ENCODE measurements around the gene RASGRF1.

RASGRF1 gene

DNA sequence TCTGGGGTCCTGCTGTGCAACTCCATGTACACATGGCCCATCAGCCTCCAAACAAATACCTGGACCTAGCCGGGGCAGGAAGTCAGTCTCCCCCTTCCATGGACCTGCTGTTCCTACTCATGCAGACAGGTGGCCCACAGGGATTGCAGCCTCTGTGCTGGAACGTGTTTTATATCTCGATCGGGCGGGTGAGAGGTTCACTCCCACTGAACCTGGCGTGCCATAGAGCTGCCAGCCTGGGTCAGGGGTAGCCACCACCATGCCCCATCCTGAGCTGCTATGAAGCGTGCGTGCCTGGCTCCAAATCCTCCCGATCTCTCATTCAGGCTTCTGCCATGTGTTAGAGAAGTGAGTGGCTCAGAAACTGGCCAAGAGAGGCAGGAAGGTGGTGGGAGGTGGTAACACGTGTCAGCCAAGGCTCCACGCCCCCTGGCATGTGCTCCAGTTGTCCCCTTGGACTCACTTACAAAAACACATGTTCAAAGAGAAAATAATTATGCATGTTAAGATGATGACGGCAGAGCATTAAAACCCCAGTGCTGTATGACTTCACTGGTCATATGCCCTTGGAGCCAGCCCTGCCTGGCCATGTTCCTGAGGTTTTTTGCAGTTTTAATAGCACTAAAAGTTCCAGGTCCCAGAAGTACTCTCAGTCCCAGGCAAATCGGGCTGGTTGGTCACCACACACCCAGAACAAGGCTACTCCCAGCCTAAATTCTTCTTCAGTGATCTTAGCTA is 176.4 kb downstream of the RASGRF1 start (continued):
- TF ChIP-seq, protein P1, sequence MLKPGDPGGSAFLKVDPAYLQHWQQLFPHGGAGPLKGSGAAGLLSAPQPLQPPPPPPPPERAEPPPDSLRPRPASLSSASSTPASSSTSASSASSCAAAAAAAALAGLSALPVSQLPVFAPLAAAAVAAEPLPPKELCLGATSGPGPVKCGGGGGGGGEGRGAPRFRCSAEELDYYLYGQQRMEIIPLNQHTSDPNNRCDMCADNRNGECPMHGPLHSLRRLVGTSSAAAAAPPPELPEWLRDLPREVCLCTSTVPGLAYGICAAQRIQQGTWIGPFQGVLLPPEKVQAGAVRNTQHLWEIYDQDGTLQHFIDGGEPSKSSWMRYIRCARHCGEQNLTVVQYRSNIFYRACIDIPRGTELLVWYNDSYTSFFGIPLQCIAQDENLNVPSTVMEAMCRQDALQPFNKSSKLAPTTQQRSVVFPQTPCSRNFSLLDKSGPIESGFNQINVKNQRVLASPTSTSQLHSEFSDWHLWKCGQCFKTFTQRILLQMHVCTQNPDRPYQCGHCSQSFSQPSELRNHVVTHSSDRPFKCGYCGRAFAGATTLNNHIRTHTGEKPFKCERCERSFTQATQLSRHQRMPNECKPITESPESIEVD (tag by site-specific recombination; IDR thresholded peaks at IDR 0.05), result no peak
- TF ChIP-seq ZFHX2 (tag by site-specific recombination; conservative IDR thresholded peaks at IDR 0.05) (peak; percentile 29; the same call in 1 of the 2 replicates), ZBTB21 (tag by site-specific recombination; IDR thresholded peaks at IDR 0.05) (no peak), ZBTB17 (tag by site-specific recombination; IDR thresholded peaks at IDR 0.05) (0 out of 2 replicates have a peak, but pooled peaks have one; percentile 26), ZNF600 (tag by site-specific recombination; IDR thresholded peaks at IDR 0.05) (peak; percentile 91), ZNF24 (tag by site-specific recombination; IDR thresholded peaks at IDR 0.05) (no peak), ZNF610 (tag by site-specific recombination; IDR thresholded peaks at IDR 0.05; ENCODE audit: borderline replicate concordance) (no peak), ZNF585B (tag by site-specific recombination; IDR thresholded peaks at IDR 0.05) (no peak), YY1 (tag by site-specific recombination; IDR thresholded peaks at IDR 0.05) (no peak), ZNF394 (tag by site-specific recombination; IDR thresholded peaks at IDR 0.05; ENCODE audit: borderline replicate concordance) (no peak), MEIS1 (CRISPR knock-in tag; IDR thresholded peaks at IDR 0.05; ENCODE audit: borderline replicate concordance) (no peak), KLF7 (tag by site-specific recombination; IDR thresholded peaks at IDR 0.05; ENCODE audit: borderline replicate concordance) (no peak), ZIC2 (tag by site-specific recombination; IDR thresholded peaks at IDR 0.05) (no peak), ZNF560 (tag by site-specific recombination; IDR thresholded peaks at IDR 0.05; ENCODE audit: borderline replicate concordance) (no peak), WT1 (tag by site-specific recombination; IDR thresholded peaks at IDR 0.05) (no peak), ZNF335 (tag by site-specific recombination; conservative IDR thresholded peaks at IDR 0.05) (no peak), SP7 (tag by site-specific recombination; IDR thresholded peaks at IDR 0.05) (0 out of 2 replicates have a peak, but pooled peaks have one; percentile 24), ZBTB8A (tag by site-specific recombination; IDR thresholded peaks at IDR 0.05) (no peak), ZNF837 (tag by site-specific recombination; IDR thresholded peaks at IDR 0.05) (no peak), OSR2 (tag by site-specific recombination; IDR thresholded peaks at IDR 0.05) (no peak), ZNF302 (tag by site-specific recombination; IDR thresholded peaks at IDR 0.05; ENCODE audit: low read depth) (no peak), SP2 (tag by site-specific recombination; IDR thresholded peaks at IDR 0.05) (no peak), GLI2 (tag by site-specific recombination; IDR thresholded peaks at IDR 0.05; ENCODE audit: borderline replicate concordance, low read depth) (no peak), ZFP41 (tag by site-specific recombination; IDR thresholded peaks at IDR 0.05; ENCODE audit: borderline replicate concordance) (no peak), ZNF140 (tag by site-specific recombination; IDR thresholded peaks at IDR 0.05) (no peak), ZNF366 (tag by site-specific recombination; conservative IDR thresholded peaks at IDR 0.05) (0 out of 2 replicates have a peak, but pooled peaks have one; percentile 30), HOXD13 (CRISPR knock-in tag; IDR thresholded peaks at IDR 0.05; ENCODE audit: borderline replicate concordance) (no peak), EGR2 (tag by site-specific recombination; IDR thresholded peaks at IDR 0.05; ENCODE audit: low read depth) (no peak), ZBTB1 (tag by site-specific recombination; IDR thresholded peaks at IDR 0.05) (no peak)
- TF ChIP-seq, protein P2, sequence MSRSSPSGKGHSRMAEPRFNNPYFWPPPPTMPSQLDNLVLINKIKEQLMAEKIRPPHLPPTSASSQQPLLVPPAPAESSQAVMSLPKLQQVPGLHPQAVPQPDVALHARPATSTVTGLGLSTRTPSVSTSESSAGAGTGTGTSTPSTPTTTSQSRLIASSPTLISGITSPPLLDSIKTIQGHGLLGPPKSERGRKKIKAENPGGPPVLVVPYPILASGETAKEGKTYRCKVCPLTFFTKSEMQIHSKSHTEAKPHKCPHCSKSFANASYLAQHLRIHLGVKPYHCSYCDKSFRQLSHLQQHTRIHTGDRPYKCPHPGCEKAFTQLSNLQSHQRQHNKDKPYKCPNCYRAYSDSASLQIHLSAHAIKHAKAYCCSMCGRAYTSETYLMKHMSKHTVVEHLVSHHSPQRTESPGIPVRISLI (tag by site-specific recombination; IDR thresholded peaks at IDR 0.05), result peak; percentile 65; the same call in 1 of the 2 replicates
- TF ChIP-seq, protein P3, sequence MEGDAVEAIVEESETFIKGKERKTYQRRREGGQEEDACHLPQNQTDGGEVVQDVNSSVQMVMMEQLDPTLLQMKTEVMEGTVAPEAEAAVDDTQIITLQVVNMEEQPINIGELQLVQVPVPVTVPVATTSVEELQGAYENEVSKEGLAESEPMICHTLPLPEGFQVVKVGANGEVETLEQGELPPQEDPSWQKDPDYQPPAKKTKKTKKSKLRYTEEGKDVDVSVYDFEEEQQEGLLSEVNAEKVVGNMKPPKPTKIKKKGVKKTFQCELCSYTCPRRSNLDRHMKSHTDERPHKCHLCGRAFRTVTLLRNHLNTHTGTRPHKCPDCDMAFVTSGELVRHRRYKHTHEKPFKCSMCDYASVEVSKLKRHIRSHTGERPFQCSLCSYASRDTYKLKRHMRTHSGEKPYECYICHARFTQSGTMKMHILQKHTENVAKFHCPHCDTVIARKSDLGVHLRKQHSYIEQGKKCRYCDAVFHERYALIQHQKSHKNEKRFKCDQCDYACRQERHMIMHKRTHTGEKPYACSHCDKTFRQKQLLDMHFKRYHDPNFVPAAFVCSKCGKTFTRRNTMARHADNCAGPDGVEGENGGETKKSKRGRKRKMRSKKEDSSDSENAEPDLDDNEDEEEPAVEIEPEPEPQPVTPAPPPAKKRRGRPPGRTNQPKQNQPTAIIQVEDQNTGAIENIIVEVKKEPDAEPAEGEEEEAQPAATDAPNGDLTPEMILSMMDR (tag by site-specific recombination; IDR thresholded peaks at IDR 0.05), result peak; percentile 34; the same call in 1 of the 2 replicates
- TF ChIP-seq, protein P4, sequence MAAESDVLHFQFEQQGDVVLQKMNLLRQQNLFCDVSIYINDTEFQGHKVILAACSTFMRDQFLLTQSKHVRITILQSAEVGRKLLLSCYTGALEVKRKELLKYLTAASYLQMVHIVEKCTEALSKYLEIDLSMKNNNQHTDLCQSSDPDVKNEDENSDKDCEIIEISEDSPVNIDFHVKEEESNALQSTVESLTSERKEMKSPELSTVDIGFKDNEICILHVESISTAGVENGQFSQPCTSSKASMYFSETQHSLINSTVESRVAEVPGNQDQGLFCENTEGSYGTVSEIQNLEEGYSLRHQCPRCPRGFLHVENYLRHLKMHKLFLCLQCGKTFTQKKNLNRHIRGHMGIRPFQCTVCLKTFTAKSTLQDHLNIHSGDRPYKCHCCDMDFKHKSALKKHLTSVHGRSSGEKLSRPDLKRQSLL (tag by site-specific recombination; IDR thresholded peaks at IDR 0.05), result no peak

Data from HEK293 (cell line).